Kidney (tissue), 14 donors: ENCODE measurements around the gene ZNF2. TPM values are rescaled to one million over a fixed set of nuclear protein-coding genes. Genes with fewer than 3 reads are reported as not detected.

Experiments used
- DNase-seq, 5 donors: peaks; one replicate each; pipeline ENCODE4 v3.0.0-alpha.2; 2013 to 2020
- FAIRE-seq: peaks from 2 replicates; lab custom pipeline; 2012; peaks lifted over from hg19 to GRCh38; lab: Jason Lieb, UNC
- H3K27ac ChIP-seq, 2 donors: one replicate each; pipeline ENCODE4 v1.7.0; 2013; ENCODE audit warnings: low read depth in 2 of 2, low read length in 2 of 2, inconsistent platforms in 1 of 2
- H3K27me3 ChIP-seq: one replicate; pipeline ENCODE4 v1.7.1; 2013; ENCODE audit warnings: low read length, inconsistent platforms; ENCODE audit not compliant: control insufficient read depth, insufficient read depth
- H3K36me3 ChIP-seq, 3 donors: one replicate each; pipeline versions ENCODE4 v1.7.0 to v1.7.1; 2013; ENCODE audit warnings: low read length in 3 of 3, control low read depth in 1 of 3, inconsistent platforms in 1 of 3; ENCODE audit not compliant: insufficient read depth in 3 of 3, control insufficient read depth in 2 of 3
- H3K4me1 ChIP-seq, 3 donors: one replicate each; pipeline versions ENCODE4 v1.7.0 to v1.7.1; 2013; ENCODE audit warnings: low read length in 3 of 3, inconsistent platforms in 1 of 3, low read depth in 1 of 3; ENCODE audit not compliant: control insufficient read depth in 2 of 3, insufficient read depth in 2 of 3
- H3K4me3 ChIP-seq, 3 donors: one replicate each; pipeline versions ENCODE4 v1.7.0 to v1.8.1; 2013; ENCODE audit warnings: low read length in 3 of 3, control low read depth in 1 of 3, inconsistent platforms in 1 of 3
- H3K9ac ChIP-seq, 3 donors: one replicate each; pipeline versions ENCODE4 v1.7.0 to v1.7.1; 2013; ENCODE audit warnings: low read length in 3 of 3, control low read depth in 1 of 3, inconsistent platforms in 1 of 3
- H3K9me3 ChIP-seq, 3 donors: one replicate each; pipeline versions ENCODE4 v1.7.0 to v1.7.1; 2013; ENCODE audit warnings: low read length in 3 of 3, control low read depth in 1 of 3, inconsistent platforms in 1 of 3; ENCODE audit not compliant: control insufficient read depth in 2 of 3, insufficient read depth in 1 of 3
- intact Hi-C: fragments of 100-400 bp; cut with DNase I; formaldehyde crosslinking; loops from one replicate; pipeline ENCODE4 v1.11.1; 2022
- polyA plus RNA-seq: library from polyadenylated mRNA; stranded (reverse); fragments of 350-450 nt; fragmentation: Illumina TruSeq; extraction: RNeasy Lipid Tissue Mini Kit (QIAGEN cat#74804); gene quantifications from one replicate; pipeline ENCODE4 v1.2.3, GENCODE V29; 2014; ENCODE audit warnings: low read depth, low replicate concordance; ENCODE audit not compliant: insufficient read depth
- total RNA-seq: library from RNA; stranded (reverse); fragmentation: NEBNext Ultra II Directional; extraction: Animal tissue kit (Norgen Biotek cat#: 25700); gene quantifications from one replicate; pipeline ENCODE4 v1.2.1, GENCODE V29; 2021
- TF ChIP-seq, protein P1 (sequence below): IDR thresholded peaks from 3 replicates; pipeline ENCODE4 v1.5.1; 2012; ENCODE audit warnings: mild to moderate bottlenecking, moderate library complexity, borderline replicate concordance; ENCODE audit not compliant: insufficient read depth; ENCODE audit errors: extremely low read depth
- donor health status: control.
- donor health status: control.
- donor health status: control.
- donor health status: control.
- donor health status: control.
- donor health status: DM: yes; HTN: yes; CAD: no.
- donor health status: Normal renal cell carcinoma (clear cell type).

ZNF2 gene
- total and polyA plus RNA-seq, 2 donors from 2014 or later, result 2.5 to 5.2 TPM

DNA sequence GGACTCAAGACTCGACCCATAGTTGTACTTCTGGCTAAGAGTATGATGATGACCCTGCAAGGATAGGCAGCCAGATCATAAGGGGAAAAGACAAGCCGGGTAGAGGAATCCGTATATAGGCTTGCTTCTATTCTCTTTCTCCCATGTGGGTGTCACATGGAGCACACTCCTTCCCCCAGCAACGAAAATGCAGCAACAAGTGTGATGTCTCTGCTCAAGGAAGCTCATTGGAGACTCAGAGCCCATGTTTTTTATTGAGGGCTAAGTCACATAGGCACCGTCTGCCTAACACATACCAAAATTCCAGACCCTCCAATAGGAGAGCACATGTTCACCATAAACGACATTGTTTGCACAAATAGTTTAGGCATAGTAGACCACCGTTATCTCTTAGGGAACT, 6.3 kb downstream of the ZNF2 start:
- H3K4me3 ChIP-seq, result no peak overlapping the region
- FAIRE-seq (no peak), DNase-seq (no peak)
- H3K9me3 ChIP-seq, result no peaks in the 10 kb centered on the region
- no peaks in the 10 kb centered on the region for H3K27me3 ChIP-seq
- no peaks in the 10 kb centered on the region for H3K36me3 ChIP-seq
- intact Hi-C loops, result no loop called here
- no peaks in the 10 kb centered on the region for H3K4me1 ChIP-seq
- no peak overlapping the region for H3K9ac ChIP-seq
- H3K27ac ChIP-seq, result no peak overlapping the region
- TF ChIP-seq, protein P1, sequence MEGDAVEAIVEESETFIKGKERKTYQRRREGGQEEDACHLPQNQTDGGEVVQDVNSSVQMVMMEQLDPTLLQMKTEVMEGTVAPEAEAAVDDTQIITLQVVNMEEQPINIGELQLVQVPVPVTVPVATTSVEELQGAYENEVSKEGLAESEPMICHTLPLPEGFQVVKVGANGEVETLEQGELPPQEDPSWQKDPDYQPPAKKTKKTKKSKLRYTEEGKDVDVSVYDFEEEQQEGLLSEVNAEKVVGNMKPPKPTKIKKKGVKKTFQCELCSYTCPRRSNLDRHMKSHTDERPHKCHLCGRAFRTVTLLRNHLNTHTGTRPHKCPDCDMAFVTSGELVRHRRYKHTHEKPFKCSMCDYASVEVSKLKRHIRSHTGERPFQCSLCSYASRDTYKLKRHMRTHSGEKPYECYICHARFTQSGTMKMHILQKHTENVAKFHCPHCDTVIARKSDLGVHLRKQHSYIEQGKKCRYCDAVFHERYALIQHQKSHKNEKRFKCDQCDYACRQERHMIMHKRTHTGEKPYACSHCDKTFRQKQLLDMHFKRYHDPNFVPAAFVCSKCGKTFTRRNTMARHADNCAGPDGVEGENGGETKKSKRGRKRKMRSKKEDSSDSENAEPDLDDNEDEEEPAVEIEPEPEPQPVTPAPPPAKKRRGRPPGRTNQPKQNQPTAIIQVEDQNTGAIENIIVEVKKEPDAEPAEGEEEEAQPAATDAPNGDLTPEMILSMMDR, result no peak

GRCh38 chr2:95174031-95174542, 8.5 kb downstream of the ZNF2 start:
- Histone ChIP-seq H3K4me1 (no peaks in the 10 kb centered on the region), H3K36me3 (peaks cover 0 to 2% (median 0%) of the 10 kb centered on the region in 3 donors), H3K9ac (no peak overlapping the region), H3K4me3 (no peak overlapping the region), H3K27me3 (no peaks in the 10 kb centered on the region), H3K9me3 (no peaks in the 10 kb centered on the region), H3K27ac (no peak overlapping the region)
- TF ChIP-seq, protein P1, result no peak
- no peak for FAIRE-seq
- intact Hi-C loops, result no loop called here
- DNase-seq, result no peak

GRCh38 chr2:95179451-95179850, 13.8 kb downstream of the ZNF2 start:
- FAIRE-seq (peak; percentile 39), DNase-seq (no peak)
- intact Hi-C loops, result no loop called here

More at GRCh38 chr2:95179451-95179850, 13.8 kb downstream of the ZNF2 start:
- Histone ChIP-seq H3K4me3 (no peak overlapping the region), H3K27ac (no peak overlapping the region), H3K36me3 (peaks cover 5 to 26% (median 18%) of the 10 kb centered on the region in 3 donors), H3K4me1 (no peaks in the 10 kb centered on the region), H3K9me3 (no peaks in the 10 kb centered on the region), H3K27me3 (no peaks in the 10 kb centered on the region), H3K9ac (no peak overlapping the region)
- TF ChIP-seq, protein P1, result no peak
